Left renal pelvis (tissue), 4 donors: Measurements from ENCODE around the gene USP47. TPM values are rescaled to one million over a fixed set of nuclear protein-coding genes. Genes with fewer than 3 reads are reported as not detected.

Source experiments
- DNase-seq, 4 donors: peaks; one replicate each; pipeline ENCODE4 v3.0.0-alpha.2; 2013; ENCODE audit warnings: low read depth in 4 of 4, low spot score in 3 of 4
- polyA plus RNA-seq, 4 donors: library from polyadenylated mRNA; unstranded; fragments of 120-200 nt; gene quantifications; one replicate each; pipeline ENCODE4 v1.2.1, GENCODE V29; 2013; ENCODE audit not compliant: insufficient read length in 4 of 4

The USP47 gene
- polyA plus RNA-seq, 4 donors: 67.0 to 94.9 (median 93.0) TPM

DNA sequence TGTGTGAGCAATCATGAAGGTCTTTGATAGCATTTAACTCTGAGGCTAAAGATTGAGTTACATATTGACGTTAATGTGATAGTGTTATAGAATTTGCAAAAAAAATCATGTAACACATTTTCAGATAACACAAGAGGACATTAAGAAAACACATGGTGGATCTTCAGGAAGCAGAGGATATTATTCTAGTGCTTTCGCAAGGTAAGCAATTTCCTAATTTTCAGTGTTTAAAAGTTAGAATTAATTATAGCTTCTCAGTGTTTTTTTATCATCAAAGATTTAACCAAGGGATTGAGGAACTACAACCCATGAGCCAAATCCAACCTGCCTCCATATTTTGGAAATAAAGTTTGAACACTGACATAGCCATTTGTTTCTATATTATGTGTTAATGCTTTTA, 88.1 kb downstream of the USP47 start:
- no peak for DNase-seq

DNA sequence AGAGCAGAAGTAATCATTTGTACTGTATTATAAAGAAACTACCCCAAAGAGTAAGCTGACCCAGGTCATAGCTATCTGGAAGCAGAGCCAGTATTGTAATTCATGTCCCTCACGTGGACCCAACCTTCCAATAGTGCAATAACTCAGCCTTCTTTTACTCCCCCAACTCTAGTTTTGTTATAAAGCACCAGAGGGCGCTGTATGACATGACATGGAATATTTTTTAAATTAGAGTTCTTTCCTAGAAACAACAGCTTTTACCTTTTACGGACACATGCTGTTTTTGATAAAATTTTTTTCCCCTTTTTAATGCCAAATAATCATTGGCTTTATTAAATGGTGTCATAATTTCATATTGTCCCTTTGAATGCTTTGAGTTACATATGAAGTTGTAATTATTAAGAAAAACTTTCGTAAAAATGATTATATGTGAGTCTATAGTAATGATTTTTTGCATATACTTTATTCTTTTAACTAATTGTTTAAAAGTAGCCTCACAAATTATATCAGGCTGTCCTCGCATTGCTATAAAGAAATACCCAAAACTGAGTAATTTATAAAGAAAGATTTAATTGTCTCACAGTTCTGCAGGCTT, 89.8 kb downstream of the USP47 start:
- peak in 3 of 4 donors; percentile 10 to 25 (median 14) for DNase-seq

DNA sequence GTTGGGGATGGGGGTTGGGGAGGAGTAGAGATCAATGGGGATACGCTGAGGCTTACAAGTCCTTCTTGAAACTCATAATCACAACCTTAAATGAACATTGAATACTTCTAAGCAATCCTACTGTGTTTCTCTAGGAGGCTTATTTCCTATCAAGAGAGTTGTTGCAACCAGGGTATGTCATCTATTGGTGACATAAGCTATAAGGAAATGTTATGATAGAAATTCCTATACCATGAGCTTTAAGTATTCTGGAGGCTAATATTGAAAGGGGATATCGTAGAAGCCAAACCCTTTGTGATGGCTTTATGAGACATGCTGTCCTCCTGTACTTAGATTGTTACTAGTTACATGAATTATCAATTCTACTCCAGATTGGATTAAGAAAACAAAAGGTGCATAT, 93.8 kb downstream of the USP47 start:
- no peak for DNase-seq

DNA sequence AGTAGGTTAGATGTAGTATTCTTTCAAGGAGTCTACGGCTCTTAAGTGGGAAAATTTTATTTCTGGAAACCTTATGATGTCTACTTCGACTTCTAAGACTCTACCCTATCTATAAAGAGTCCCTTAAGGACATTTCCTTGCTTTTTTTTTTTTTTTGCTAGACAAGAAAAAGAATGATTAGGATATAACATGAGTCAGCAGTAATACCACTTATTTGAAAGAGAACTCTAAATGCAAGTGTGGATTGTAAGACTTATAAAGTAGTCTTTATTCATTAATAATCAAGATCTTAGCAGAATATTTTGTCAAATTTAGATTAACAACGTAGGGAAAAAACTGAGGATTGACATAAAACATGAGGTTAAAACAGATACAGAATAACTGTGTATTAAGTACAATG, 95.7 kb downstream of the USP47 start:
- no peak for DNase-seq

DNA sequence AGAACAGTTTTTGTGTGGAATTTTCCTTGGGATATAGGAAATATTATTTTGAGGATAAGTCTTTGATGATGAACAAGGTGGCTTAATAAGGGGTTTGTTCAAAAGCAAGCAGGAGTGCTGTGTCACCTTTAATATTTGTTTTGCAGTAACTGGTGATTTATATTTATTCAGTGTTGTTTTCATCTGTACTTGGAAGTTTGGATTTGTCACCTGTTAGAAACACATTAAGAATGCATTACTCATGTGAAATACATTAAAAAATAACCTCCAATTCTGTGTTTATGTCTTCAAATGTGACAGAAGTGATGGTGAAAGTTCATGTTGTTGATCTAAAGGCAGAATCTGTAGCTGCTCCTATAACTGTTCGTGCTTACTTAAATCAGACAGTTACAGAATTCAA, 96.2 kb downstream of the USP47 start:
- DNase-seq: no peak

DNA sequence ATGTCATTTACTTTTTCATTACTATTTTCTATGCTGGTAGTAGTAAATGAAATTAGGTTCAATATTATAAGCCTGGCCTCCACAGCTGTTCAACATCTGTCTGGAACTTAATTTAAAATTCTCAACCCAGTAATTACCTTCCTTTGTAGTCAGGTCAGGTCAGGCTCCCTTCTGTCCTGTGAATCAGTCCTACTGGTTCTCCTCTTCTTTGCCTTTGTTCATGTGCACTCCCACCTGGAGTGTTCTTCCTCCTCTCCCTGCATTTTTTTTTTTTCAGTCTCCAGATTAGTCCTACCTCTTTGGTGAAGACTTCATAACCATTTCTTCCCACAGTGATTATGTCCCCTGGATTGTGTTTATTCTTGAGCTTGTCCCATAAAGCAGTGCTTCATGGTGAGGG, 98.8 kb downstream of the USP47 start:
- no peak for DNase-seq

DNA sequence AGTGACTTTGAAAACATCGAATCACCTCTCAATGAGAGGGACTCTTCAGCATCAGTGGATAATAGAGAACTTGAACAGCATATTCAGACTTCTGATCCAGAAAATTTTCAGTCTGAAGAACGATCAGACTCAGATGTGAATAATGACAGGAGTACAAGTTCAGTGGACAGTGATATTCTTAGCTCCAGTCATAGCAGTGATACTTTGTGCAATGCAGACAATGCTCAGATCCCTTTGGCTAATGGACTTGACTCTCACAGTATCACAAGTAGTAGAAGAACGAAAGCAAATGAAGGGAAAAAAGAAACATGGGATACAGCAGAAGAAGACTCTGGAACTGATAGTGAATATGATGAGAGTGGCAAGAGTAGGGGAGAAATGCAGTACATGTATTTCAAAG, 100.9 kb downstream of the USP47 start:
- DNase-seq: no peak

DNA sequence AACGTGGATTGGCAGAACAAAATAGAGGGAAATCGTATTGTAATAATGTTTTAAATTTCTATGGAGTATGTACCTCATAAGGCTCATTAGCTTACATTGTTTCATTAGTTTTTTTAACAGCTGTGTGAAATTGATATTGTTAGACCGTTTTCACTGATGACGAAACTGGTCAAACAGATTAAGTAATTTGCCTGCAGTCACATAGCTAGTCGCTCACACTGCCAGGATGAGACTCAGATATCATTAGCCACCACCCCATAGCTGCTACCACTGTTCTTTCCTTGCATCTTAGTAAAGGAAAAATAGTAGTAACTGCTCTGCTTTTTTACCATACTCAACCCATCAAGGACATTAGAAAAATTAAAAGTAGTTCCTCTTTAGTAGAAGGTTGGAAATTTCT, 102.7 kb downstream of the USP47 start:
- DNase-seq: no peak

DNA sequence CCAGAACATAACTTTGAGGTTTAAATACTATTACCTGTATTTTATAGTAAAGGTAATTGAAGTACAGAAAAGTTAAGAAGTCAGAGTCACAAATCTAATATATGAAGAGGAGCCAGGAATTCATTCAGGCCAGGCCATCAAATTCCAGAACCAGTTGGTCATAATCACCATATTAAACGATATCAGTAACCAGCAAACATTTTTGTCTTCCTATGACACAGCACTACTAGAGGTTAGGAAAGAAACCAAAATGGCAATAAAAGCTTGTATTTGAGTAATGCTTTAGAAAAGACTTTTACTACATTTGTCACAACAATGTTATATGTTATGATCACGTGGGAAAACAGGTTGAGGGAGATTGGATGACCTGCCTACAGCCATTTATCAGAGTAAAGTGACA, 104.4 kb downstream of the USP47 start:
- DNase-seq: no peak

DNA sequence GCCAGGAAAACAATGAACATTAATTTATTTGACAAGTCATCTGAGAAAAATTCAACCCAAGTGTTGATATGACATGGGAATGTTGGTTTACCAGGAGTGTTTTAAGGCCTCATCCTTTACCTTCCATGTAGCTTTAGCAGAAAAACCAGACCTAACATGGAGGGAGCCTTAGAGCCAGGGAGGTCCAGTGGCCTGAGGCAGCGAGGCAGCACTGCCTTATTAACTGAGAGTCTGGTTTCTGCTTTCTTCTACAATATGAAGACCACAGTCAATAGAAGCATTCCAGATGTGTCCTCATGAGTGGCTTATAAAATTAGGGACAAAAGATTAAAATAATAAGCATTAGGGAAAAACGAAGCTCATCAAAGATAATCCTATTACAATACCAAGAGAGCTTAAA, 105.1 kb downstream of the USP47 start:
- no peak for DNase-seq

DNA sequence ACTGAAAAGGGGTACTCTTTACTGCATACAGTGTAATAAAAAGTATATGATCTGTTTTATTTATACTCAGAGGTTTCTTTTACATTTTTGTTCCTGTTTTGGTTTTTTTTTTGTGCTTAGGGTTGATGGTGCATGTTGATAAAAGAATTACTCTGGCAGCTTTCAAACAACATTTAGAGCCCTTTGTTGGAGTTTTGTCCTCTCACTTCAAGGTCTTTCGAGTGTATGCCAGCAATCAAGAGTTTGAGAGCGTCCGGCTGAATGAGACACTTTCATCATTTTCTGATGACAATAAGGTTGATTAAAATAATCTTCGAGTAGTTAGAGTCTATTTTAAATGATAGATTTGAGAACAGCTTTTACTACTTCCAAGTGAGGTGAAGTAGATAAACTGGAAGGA, 106.1 kb downstream of the USP47 start:
- no peak for DNase-seq

DNA sequence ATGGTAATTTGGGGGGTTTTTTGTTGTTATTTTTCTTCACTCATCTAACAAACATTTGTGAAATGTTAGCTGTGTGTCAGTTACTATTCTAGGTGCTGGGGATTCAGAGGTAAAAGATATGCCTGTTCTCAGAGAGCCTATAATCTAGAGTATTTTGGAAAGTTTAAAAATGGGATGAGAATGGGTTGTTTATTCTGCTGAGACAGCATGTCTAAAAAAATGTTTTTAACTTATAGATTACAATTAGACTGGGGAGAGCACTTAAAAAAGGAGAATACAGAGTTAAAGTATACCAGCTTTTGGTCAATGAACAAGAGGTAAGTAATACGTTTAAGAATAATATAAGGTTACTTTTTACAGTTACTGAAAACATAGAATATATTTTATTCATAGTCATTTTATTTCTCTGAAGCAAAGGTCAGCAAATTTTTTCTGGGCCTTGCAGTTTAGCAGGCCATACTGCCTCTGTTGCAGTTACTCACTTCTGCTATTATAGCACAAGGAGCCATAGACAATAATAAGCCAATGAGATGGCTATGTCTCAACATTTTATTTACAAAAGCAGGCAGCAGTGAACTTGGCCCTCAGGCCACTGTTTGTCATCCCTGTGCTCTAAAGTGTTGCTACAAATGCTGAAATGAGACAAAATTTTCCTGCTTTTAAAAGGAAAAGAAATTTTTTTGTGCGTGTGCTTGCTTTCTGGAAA, 106.6 kb downstream of the USP47 start:
- DNase-seq: no peak

DNA sequence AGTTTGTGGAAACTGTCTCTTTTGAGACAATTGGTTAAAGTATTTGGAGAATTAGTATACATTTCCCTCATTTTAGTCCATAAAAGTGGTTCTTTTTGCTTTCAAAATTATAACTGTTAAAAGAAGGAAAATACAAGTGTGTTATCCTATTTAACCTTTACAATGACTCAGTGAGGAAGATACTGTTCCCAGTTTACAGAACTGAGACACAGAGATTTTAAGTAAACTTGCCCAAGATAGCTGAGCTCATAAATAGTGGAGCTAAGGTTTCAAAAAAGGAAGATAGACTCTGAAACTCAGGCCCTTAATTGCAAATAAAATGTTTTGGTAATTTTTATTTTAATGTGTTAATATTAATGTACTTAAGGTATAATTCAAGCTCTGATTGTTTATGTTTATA, 107.7 kb downstream of the USP47 start:
- DNase-seq: no peak

DNA sequence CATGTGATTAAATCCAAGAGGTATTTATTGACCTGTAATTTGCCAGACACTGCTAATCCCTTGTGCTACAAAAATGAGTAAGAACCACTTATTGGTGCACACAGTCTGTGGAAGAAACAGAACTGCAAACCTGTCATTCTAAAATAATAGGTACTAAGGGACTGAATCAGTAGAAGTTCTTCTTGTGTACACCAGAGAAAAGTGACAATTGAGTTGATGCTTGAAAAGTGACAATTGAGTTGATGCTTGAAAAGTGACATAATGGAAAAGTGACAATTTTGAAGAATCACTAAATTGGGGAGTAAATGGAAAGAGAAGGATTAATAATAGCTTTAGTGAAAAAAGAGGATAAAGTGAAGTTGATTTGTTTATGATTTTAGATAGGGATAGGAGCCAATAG, 110.3 kb downstream of the USP47 start:
- no peak for DNase-seq

DNA sequence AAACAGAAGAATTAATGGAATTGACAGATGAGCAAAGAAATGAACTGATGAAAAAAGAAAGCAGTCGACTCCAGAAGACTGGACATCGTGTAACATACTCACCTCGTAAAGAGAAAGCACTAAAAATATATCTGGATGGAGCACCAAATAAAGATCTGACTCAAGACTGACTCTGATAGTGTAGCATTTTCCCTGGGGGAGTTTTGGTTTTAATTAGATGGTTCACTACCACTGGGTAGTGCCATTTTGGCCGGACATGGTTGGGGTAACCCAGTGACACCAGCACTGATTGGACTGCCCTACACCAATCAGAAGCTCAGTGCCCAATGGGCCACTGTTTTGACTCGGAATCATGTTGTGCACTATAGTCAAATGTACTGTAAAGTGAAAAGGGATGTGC, 114.2 kb downstream of the USP47 start:
- DNase-seq: no peak

DNA sequence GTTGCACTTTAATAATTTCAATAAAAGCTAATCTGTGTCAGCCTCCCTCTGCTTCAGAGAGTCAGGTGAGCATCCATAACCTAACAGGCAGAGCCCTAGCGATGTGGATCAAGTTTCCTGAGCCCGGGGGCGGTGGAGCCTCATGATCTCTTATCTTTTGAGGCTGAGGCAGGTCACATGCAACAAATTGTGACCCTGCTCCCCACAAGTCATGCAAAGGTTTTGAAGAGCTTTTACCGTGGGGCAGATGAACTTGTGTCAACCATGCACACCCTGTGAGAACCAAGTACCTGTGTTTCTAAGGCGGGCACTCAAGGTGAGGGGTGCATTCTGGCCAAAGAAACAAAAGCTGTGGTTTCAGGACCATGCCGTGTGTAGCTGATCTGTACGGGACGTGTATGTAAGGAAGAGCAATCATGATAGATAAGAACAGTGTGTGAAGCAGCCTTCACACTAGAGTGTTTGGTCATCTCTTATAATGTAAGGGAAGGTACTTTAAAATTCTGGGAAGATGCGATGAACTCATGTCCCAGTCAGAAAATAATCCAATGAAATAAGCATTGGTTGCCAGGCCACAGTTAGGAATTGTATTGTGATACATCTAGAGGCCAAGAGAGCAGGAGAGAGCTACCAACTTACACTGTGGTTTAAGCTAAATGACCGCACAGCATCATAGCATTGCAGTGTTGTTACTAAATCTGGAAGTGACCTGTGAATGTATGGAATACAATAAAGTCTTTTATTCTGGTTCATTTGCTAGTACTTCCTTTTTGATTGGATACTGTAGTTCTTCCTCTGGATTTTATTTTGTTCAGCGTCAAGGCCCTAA, 116.8 kb downstream of the USP47 start:
- DNase-seq: no peak

DNA sequence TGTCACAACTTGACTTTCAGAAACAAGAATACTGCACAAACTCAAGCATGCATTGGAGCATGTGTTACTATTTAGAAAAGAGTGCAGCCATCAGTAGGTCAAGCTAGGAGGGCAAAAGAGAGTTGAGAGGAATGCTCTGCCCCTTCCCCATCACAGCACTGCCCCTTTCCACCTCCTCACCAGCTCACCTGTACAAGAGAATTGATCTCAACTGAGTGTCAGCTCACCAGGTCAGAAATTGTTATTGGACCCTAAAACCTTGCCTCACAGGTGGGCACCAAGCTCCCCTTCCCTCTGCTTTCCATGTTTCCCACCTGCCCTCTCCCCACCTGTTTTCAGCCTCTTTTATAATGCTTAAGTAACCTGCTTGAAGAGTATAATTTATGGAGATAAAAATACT, 117.8 kb downstream of the USP47 start:
- DNase-seq: no peak

DNA sequence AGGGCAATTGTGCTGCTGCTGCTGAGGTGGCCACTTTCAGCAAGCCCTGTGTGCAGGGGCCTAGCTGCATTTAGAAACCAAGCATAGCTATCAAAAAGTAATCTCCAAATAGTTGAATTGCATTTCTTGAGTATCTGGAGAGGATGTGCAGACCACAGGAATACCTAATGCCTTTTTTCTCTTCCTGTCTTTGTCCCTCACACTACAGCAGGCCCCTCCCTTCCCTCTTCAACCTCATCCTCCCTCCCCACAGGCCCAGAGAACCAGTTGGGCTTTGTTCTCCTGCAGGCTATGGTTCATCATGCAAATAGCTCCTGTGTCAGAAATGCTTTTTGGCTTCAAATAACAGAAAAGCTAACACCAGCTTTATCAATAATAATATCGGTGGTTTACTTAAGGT, 118.9 kb downstream of the USP47 start:
- DNase-seq: no peak

DNA sequence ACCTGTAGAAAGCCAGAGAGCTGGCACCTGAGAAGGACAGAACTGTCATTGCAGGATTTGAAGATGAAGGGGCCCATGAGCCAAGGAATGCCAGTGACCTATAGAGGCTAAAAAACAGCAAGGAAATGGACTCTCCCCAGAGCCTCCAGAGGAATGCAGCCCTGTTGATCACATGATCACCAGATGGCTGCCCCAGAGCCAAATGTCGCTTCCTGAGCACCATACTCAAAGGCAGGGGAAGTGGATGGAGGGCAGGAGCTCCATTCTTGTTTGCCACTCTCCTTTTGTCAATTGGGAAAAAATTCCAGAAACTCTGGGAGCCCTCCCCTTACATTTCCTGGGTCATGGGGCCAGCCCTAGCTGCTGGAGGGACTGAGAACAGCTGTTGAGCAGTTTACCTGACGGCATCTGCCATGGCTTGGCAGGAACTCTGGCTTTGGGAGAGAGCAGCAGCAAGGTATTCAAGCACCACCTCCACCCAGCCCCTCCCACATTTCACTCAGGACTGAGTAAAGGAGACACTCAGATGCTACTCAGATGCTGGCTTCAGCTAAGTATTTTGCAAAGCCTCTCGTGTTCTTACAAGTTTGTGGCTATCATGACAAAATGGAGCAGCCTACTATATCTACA, 119.7 kb downstream of the USP47 start:
- DNase-seq: no peak

DNA sequence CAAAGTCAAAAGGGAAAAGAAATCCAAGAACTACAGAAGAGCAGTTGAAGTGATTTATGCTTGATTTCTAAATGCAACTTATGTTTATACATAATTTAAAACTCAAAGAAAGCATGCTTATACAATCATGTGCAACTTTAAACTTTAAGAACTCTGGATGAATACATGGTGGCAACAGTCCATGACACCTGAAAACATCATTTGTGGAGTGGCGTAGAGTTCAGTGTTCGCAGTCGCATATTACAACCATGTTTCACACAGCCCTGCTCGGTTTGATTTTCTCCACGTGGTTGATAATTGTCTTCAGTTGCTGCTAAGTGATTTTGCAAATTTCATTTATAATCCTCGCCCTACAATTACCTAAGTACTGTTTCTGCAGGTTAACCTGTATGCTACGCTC, 121.3 kb downstream of the USP47 start:
- no peak for DNase-seq
